ENCODE measurements around the gene ITSN1.
"Not testable (repeated sequence)": the region's sequence is repeated elsewhere in the genome, so short reads cannot be mapped to it uniquely, and the experiment has no call there.

The ITSN1 gene

GRCh38 chr21:33651965-33652680 lies 9.8 kb downstream of the ITSN1 start:
- DNase-seq: no peak

GRCh38 chr21:33654412-33654811 lies 12.1 kb downstream of the ITSN1 start:
- DNase-seq: no peak

GRCh38 chr21:33655588-33656221 lies 13.4 kb downstream of the ITSN1 start:
- DNase-seq: no peak

- no peak for DNase-seq
These were observed 15.0 kb downstream of the ITSN1 start for GRCh38 chr21:33657124-33657820.

- DNase-seq: no peak
These were observed 16.7 kb downstream of the ITSN1 start for GRCh38 chr21:33658919-33659567.

- DNase-seq: no peak
These were observed 17.3 kb downstream of the ITSN1 start for GRCh38 chr21:33659568-33659949.

GRCh38 chr21:33660406-33660805 lies 18.1 kb downstream of the ITSN1 start:
- DNase-seq: no peak

- DNase-seq: no peak
These were observed 18.8 kb downstream of the ITSN1 start for GRCh38 chr21:33661146-33661545.

GRCh38 chr21:33662046-33662445 lies 19.7 kb downstream of the ITSN1 start:
- DNase-seq: no peak

GRCh38 chr21:33663241-33663640 lies 20.9 kb downstream of the ITSN1 start:
- no peak for DNase-seq

- no peak for DNase-seq
These were observed 21.8 kb downstream of the ITSN1 start for GRCh38 chr21:33664135-33664534.

GRCh38 chr21:33666153-33666552 lies 23.9 kb downstream of the ITSN1 start:
- no peak for DNase-seq

GRCh38 chr21:33667636-33668035 lies 25.3 kb downstream of the ITSN1 start:
- DNase-seq: no peak

- DNase-seq: no peak
These were observed 25.9 kb downstream of the ITSN1 start for GRCh38 chr21:33668180-33668579.

- DNase-seq: no peak
These were observed 26.3 kb downstream of the ITSN1 start for GRCh38 chr21:33668620-33669019.

- no peak for DNase-seq
These were observed 28.0 kb downstream of the ITSN1 start for GRCh38 chr21:33670076-33670978.

GRCh38 chr21:33673473-33673872 lies 31.2 kb downstream of the ITSN1 start:
- no peak for DNase-seq

GRCh38 chr21:33674226-33674625 lies 31.9 kb downstream of the ITSN1 start:
- no peak for DNase-seq

- not testable (repeated sequence) for DNase-seq
These were observed 34.4 kb downstream of the ITSN1 start for GRCh38 chr21:33676666-33677065.

- no peak for DNase-seq
These were observed 35.1 kb downstream of the ITSN1 start for GRCh38 chr21:33677450-33677849.

GRCh38 chr21:33680870-33681269 lies 38.6 kb downstream of the ITSN1 start:
- no peak for DNase-seq

GRCh38 chr21:33682992-33683627 lies 40.8 kb downstream of the ITSN1 start:
- no peak for DNase-seq
